HG02870 (cell line): ENCODE data around the gene SNAI3.

ENCODE experiments used
- ATAC-seq: cut with Tn5 transposase; IDR thresholded peaks from one replicate; pipeline ENCODE4 v1.9.1; 2021; ENCODE audit warnings: mild to moderate bottlenecking, moderate library complexity; ENCODE audit not compliant: unreplicated experiment

SNAI3 gene

GRCh38 chr16:88653101-88653500 is 33.2 kb downstream of the SNAI3 start:
- ATAC-seq = no peak

DNA sequence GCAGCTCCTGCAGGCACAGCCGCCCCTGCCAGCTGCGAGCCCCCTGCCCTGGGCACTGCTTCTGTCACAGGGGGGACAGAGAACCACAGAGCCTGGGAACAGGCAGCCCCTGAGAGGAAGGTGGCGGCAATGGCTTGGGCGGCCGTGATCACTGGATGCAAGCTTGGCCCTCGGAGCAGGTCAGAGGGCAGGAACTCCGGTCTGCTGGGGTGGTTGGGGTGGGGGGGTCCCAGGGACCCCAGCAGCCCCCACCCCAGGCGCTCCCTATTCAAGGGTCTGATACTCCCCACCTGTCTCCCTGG is 33.6 kb downstream of the SNAI3 start:
- ATAC-seq = no peak

DNA sequence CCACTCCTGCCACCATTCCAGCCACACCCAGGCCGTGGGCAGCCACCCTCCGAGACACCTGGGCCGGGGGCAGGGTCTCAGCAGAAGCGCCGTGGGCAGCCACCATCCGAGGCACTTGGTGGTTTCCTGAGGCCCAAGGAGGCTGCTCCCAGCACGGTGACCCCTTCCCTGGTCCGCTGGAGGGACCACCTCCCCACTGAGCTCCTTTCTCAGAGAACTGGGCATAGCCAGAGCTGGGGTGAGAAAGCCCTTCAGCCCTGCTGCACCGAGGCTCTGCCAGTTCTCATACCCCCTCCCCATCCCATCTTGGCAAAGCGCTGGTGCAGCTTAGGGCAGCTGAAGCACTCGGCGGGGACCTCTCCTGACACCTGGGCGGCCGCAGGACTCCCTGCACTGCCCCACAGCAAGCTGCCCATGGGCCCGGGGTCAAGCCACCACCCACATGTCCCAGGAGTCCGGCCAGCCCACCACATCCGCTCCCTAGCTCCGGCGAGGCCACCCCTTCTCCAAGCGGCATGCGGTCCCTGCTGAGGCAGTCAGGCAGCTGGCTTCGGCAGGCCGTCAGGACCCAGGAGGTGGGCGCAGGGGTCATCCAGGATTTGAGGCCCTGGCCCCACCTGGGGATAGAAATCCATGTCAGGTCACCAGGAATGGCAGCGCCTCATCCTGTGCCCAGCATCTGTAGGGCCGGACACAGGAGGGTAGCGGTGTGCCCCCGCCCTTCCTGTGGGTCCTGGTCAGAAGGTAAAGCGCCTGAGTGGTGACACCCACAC is 34.1 kb downstream of the SNAI3 start:
- no peak for ATAC-seq

DNA sequence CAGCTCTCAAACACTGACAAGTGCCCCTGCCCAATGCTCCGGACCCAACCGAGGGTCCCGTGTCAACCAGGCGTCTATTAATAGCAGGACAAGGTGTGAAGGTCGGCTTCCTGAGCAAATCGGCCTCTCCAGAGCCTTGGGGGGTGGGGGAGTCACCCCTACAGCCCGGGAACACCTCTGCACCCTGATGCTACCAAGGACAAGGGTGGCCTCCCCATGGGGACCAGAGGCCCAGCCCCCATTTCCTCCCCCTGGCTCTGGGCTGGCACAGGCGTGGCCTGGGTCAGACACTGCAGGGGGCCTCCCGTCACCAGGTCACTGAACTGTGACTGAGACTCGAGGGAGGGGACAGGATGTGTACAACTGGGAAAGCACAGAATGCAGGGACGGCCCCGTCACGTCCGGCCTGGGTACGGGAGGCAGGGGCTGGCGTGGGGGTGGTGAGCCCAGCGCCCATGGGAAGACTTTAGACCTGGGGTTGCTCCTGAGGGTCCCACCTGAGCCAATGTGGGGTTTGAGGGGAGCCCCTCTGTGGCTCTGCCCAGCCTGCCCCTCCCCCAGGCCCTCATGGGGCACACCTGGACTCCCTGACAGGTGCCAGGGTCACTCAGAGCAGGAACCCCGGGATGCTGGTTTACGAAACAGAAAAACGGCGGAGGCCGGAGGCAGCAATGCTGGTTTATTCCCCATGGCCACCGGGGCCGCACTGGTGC is 34.9 kb downstream of the SNAI3 start:
- ATAC-seq = peak; percentile 78

- peak; percentile 76 for ATAC-seq
These were observed 35.5 kb downstream of the SNAI3 start, which contains the start of gene CYBA for GRCh38 chr16:88650749-88651275. CYBA (minus strand) TSS chr16:88651053; CDS start chr16:88651013, 40 bp downstream.

- ATAC-seq = no peak
These were observed 36.2 kb downstream of the SNAI3 start for GRCh38 chr16:88649924-88650748.

DNA sequence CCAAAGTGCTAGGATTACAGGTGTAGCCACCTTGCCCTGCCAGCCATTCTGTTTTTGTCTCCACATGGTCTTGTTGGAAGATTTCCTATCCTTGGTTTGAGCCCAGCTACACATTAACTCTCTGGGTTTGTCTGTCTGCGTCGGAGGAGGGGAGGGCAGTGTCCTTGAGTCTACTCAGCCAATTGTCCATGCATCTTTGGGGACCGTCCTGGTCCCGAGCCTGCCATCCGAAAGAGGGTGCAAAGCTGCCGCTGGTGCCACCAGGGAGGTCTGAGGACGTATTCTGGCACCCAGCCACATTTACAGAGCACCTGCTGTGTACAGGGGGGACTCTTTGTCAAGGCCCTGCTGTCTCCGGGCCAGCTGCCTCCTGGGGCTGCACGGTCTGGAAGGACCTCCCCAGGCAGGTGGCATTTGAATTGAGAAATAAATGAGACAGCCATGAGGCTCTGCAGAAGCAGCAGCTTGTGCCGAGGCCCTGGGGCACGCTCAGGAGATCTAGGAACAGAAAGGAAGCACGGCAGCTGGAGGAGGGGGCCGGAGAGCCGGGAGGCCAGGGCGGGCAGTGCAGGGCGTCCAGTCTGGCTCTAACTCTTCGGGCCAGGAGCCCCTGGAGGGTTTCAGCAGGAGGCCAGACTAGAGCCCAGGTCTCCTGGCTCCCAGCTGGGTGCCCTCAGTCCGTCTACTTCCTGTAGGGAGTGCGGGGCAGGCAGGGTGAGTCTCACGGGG is 36.9 kb downstream of the SNAI3 start:
- no peak for ATAC-seq

- ATAC-seq = no peak
These were observed 38.9 kb downstream of the SNAI3 start for GRCh38 chr16:88647178-88648070.

DNA sequence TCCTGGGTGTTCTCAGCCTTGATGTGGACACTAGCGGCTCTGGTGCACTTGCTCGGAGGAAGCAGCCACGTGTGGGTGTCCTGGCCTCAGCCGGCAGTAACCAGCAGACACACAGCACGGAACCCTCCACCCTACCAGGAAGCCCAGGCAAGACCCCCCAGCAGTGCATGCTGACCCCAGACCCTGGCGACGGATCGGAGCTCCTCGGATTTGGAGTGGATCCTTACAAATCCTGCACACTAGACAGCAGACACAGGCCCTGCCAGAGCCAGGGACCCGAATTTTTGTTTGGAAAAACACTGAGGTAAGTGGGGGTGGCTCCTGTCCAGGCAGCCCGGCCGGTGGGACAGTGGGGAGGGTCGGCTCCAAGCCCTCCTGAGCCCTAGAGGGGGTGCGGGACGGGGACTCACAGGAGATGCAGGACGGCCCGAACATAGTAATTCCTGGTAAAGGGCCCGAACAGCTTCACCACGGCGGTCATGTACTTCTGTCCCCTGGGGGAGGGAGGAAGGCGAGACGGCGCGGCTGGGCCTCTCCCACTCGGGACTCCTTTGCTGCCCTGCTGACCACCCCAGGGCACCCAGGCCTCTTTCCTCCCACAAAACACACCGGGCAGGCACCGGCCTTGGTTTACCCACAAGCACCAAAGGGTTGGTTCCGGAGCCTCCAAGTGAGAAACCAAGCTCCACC is 39.8 kb downstream of the SNAI3 start:
- no peak for ATAC-seq

DNA sequence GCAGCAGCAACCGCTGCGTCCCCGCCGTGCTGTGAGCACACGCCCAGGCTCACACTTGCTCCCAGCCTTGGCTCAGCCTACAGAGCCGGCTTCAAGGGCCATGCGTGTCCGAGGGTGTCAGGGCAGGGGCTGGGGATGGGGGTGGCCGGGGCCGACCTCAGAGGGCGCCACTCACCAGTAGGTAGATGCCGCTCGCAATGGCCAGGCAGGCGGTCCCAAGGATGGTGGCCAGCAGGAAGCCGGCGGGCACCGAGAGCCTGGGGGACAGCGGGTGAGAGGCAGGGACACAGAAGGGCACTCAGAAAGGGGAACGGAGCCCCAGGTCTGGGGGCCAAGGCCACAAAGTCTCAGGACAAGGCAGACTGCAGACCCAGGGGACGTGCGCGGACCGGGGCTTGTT is 40.4 kb downstream of the SNAI3 start:
- ATAC-seq = no peak

- no peak for ATAC-seq
These were observed 40.9 kb downstream of the SNAI3 start for GRCh38 chr16:88645455-88645854.

DNA sequence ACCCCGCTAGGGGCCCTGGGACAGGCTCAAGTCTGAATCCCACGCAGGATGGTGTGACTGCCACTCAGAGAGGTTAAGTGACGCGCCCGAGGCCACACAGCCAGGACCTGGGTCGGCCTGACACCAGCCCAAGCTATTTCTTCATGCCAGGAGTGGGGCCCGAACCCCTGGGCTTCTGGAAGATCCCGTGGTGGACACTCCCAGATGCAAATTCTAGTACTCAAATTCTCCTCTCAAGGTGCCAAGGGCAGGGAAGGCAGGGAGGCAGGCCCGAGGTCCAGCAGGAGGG is 42.7 kb downstream of the SNAI3 start:
- no peak for ATAC-seq

- no peak for ATAC-seq
These were observed 43.2 kb downstream of the SNAI3 start for GRCh38 chr16:88642881-88643643.

DNA sequence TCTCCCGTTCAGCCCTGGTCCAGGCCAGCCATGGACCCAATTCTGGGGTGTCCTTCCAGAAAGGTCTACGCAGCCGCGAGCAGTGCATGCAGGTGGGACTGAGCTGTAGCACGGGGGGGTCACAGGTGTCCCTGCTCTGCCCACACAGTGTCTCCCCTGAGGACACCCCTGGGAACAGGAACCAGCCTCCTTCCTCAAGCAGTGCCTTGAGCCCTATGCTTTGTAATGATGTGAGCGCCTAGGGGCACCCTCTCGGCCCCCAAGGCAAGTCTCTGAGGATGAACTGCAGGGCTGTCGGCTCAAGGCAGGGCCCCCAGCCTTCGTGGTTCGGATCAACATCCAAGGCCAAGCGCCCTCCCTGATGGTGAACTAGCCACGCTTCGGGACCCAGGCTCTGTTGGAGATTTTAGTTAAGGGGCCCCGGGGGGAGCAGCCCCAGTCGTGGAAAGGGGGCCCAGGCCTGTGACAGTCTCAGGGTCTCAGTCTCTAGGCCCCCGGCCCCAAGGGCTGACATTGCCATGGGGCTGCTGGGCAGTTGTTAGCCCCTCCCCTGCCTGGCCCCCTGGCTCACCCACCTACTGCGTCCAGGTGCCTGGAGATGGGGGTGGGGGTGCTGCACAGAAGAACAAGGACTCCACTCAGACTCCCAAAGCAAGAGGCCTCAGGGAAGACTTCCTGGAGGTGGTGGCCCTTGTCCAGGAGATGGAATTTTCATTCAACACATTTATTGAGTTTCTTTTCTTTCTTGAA is 45.6 kb downstream of the SNAI3 start:
- ATAC-seq = no peak

DNA sequence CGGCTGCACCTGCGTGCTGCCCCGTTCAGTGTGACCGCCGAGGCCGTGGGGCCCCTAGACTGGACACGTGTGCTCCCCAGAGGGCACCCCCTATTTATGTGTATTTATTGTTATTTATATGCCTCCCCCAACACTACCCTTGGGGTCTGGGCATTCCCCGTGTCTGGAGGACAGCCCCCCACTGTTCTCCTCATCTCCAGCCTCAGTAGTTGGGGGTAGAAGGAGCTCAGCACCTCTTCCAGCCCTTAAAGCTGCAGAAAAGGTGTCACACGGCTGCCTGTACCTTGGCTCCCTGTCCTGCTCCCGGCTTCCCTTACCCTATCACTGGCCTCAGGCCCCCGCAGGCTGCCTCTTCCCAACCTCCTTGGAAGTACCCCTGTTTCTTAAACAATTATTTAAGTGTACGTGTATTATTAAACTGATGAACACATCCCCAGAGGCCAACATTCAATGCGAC is 46.2 kb downstream of the SNAI3 start:
- no peak for ATAC-seq

GRCh38 chr16:88639231-88640038 is 46.9 kb downstream of the SNAI3 start:
- no peak for ATAC-seq
